Peyer's patch (tissue), 4 donors: ENCODE measurements around the gene PAX2.

Source experiments
- CTCF ChIP-seq, 6 experiments: fragments of 450-650 bp in 4 of 6; fragments of 200-600 bp in 2 of 6; sonication (generic) in 1 of 6; IDR thresholded peaks; one replicate each; pipeline ENCODE4 v1.5.1; 2017 to 2019; ENCODE audit warnings: antibody characterized with exemption in 6 of 6, mild to moderate bottlenecking in 3 of 6, moderate library complexity in 1 of 6
- POLR2A ChIP-seq, 2 donors: fragments of 450-650 bp; IDR thresholded peaks; one replicate each; pipeline ENCODE4 v1.5.1; 2017; ENCODE audit warnings: antibody characterized with exemption in 2 of 2, mild to moderate bottlenecking in 2 of 2, moderate library complexity in 2 of 2

GRCh38 chr10:100755821-100756220 lies 10.4 kb downstream of the PAX2 start:
- no peak for TF ChIP-seq CTCF (IDR thresholded peaks at IDR 0.05)
- TF ChIP-seq POLR2A (IDR thresholded peaks at IDR 0.05): no peak
